Measurements from ENCODE around the gene LTO1.

LTO1 gene

GRCh38 chr11:69660001-69660500 is 15.1 kb downstream of the LTO1 start:
- Mint-ChIP-seq H3K27ac (no peak overlapping the region), H3K4me1 (ENCODE audit: low read depth) (no peaks in the 10 kb centered on the region), H3K9me3 (no peaks in the 10 kb centered on the region), H3K27me3 (ENCODE audit: low read depth) (no peaks in the 10 kb centered on the region), H3K4me3 (no peak overlapping the region), H3K36me3 (ENCODE audit: low read depth) (peaks cover 3% of the 10 kb centered on the region)

- no peaks in the 10 kb centered on the region for H3K27me3 Mint-ChIP-seq (ENCODE audit: low read depth)
- H3K36me3 Mint-ChIP-seq (ENCODE audit: low read depth), result peaks cover 3% of the 10 kb centered on the region
- no peak overlapping the region for H3K27ac Mint-ChIP-seq
- H3K9me3 Mint-ChIP-seq, result no peaks in the 10 kb centered on the region
- H3K4me1 Mint-ChIP-seq (ENCODE audit: low read depth), result no peaks in the 10 kb centered on the region
- no peak overlapping the region for H3K4me3 Mint-ChIP-seq
Measured at GRCh38 chr11:69659591-69659990, 15.6 kb downstream of the LTO1 start.

- H3K36me3 Mint-ChIP-seq (ENCODE audit: low read depth), result peaks cover under 1% of the 10 kb centered on the region
- no peak overlapping the region for H3K4me3 Mint-ChIP-seq
- no peaks in the 10 kb centered on the region for H3K9me3 Mint-ChIP-seq
- H3K27ac Mint-ChIP-seq, result no peak overlapping the region
- no peaks in the 10 kb centered on the region for H3K27me3 Mint-ChIP-seq (ENCODE audit: low read depth)
- H3K4me1 Mint-ChIP-seq (ENCODE audit: low read depth), result no peaks in the 10 kb centered on the region
Measured at GRCh38 chr11:69658626-69659450, 16.3 kb downstream of the LTO1 start.

- H3K4me1 Mint-ChIP-seq (ENCODE audit: low read depth), result no peaks in the 10 kb centered on the region
- no peak overlapping the region for H3K27ac Mint-ChIP-seq
- H3K27me3 Mint-ChIP-seq (ENCODE audit: low read depth), result no peaks in the 10 kb centered on the region
- H3K36me3 Mint-ChIP-seq (ENCODE audit: low read depth), result no peaks in the 10 kb centered on the region
- H3K4me3 Mint-ChIP-seq, result no peak overlapping the region
- no peaks in the 10 kb centered on the region for H3K9me3 Mint-ChIP-seq
Measured at GRCh38 chr11:69657911-69658625, 17.1 kb downstream of the LTO1 start.

GRCh38 chr11:69657456-69657910 is 17.7 kb downstream of the LTO1 start:
- no peaks in the 10 kb centered on the region for H3K36me3 Mint-ChIP-seq (ENCODE audit: low read depth)
- no peak overlapping the region for H3K4me3 Mint-ChIP-seq
- no peaks in the 10 kb centered on the region for H3K4me1 Mint-ChIP-seq (ENCODE audit: low read depth)
- H3K27me3 Mint-ChIP-seq (ENCODE audit: low read depth), result no peaks in the 10 kb centered on the region
- H3K9me3 Mint-ChIP-seq, result no peaks in the 10 kb centered on the region
- no peak overlapping the region for H3K27ac Mint-ChIP-seq

- no peaks in the 10 kb centered on the region for H3K9me3 Mint-ChIP-seq
- no peaks in the 10 kb centered on the region for H3K36me3 Mint-ChIP-seq (ENCODE audit: low read depth)
- H3K4me1 Mint-ChIP-seq (ENCODE audit: low read depth), result no peaks in the 10 kb centered on the region
- H3K4me3 Mint-ChIP-seq, result no peak overlapping the region
- no peaks in the 10 kb centered on the region for H3K27me3 Mint-ChIP-seq (ENCODE audit: low read depth)
- H3K27ac Mint-ChIP-seq, result no peak overlapping the region
Measured at GRCh38 chr11:69656536-69657455, 18.4 kb downstream of the LTO1 start.

- no peaks in the 10 kb centered on the region for H3K4me1 Mint-ChIP-seq (ENCODE audit: low read depth)
Measured at GRCh38 chr11:69655479-69656428, 19.4 kb downstream of the LTO1 start.

GRCh38 chr11:69654660-69655478 is 20.3 kb downstream of the LTO1 start:
- H3K4me1 Mint-ChIP-seq (ENCODE audit: low read depth), result no peaks in the 10 kb centered on the region
- no peaks in the 10 kb centered on the region for H3K27me3 Mint-ChIP-seq (ENCODE audit: low read depth)
- H3K36me3 Mint-ChIP-seq (ENCODE audit: low read depth), result no peaks in the 10 kb centered on the region
- H3K27ac Mint-ChIP-seq, result no peak overlapping the region
- H3K9me3 Mint-ChIP-seq, result no peaks in the 10 kb centered on the region
- H3K4me3 Mint-ChIP-seq, result no peak overlapping the region

More at GRCh38 chr11:69655479-69656428, 19.4 kb downstream of the LTO1 start:
- Mint-ChIP-seq H3K27ac (no peak overlapping the region), H3K4me3 (no peak overlapping the region), H3K9me3 (no peaks in the 10 kb centered on the region), H3K36me3 (ENCODE audit: low read depth) (no peaks in the 10 kb centered on the region), H3K27me3 (ENCODE audit: low read depth) (no peaks in the 10 kb centered on the region)

GRCh38 chr11:69654001-69654659 is 21.0 kb downstream of the LTO1 start:
- no peaks in the 10 kb centered on the region for H3K27me3 Mint-ChIP-seq (ENCODE audit: low read depth)
- H3K4me1 Mint-ChIP-seq (ENCODE audit: low read depth), result no peaks in the 10 kb centered on the region
- H3K9me3 Mint-ChIP-seq, result no peaks in the 10 kb centered on the region
- H3K36me3 Mint-ChIP-seq (ENCODE audit: low read depth), result no peaks in the 10 kb centered on the region
- H3K4me3 Mint-ChIP-seq, result no peak overlapping the region
- H3K27ac Mint-ChIP-seq, result no peak overlapping the region

GRCh38 chr11:69653406-69653960 is 21.7 kb downstream of the LTO1 start:
- Mint-ChIP-seq H3K27me3 (ENCODE audit: low read depth) (no peaks in the 10 kb centered on the region), H3K36me3 (ENCODE audit: low read depth) (no peaks in the 10 kb centered on the region), H3K4me1 (ENCODE audit: low read depth) (no peaks in the 10 kb centered on the region), H3K27ac (no peak overlapping the region), H3K4me3 (no peak overlapping the region), H3K9me3 (no peaks in the 10 kb centered on the region)

- Mint-ChIP-seq H3K36me3 (ENCODE audit: low read depth) (no peaks in the 10 kb centered on the region), H3K27ac (no peak overlapping the region), H3K4me1 (ENCODE audit: low read depth) (no peaks in the 10 kb centered on the region), H3K4me3 (no peak overlapping the region), H3K27me3 (ENCODE audit: low read depth) (no peaks in the 10 kb centered on the region), H3K9me3 (no peaks in the 10 kb centered on the region)
Measured at GRCh38 chr11:69652999-69653398, 22.2 kb downstream of the LTO1 start.

All from T-helper 1 cell treated with Interleukin-12 subunit alpha and Interleukin-12 subunit beta and Interleukin-4 antibody, amounts not matched to agents 30 μg/mL and 1 μg/mL, for 36 hours (primary cell).